ENCODE results near the gene ZNF20. TPM values are rescaled to one million over a fixed set of nuclear protein-coding genes. Genes with fewer than 3 reads are reported as not detected.

Gene ZNF20
- total and polyA plus RNA-seq, 9 of the 15 experiments (the other 6 are each of a cell fraction or from before 2014, with no cell fraction given) = 1.4 to 3.7 (median 3.1) TPM

GRCh38 chr19:12092065-12092867 lies 47.9 kb downstream of the ZNF20 start (continued):
- TF ChIP-seq ZBTB11 (CRISPR knock-in tag; IDR thresholded peaks at IDR 0.05) (no peak), RBM14 (IDR thresholded peaks at IDR 0.05; ENCODE audit: borderline replicate concordance, insufficient read depth, low read depth, low read length) (no peak), KLF6 (CRISPR knock-in tag; IDR thresholded peaks at IDR 0.05; ENCODE audit: borderline replicate concordance) (no peak), WHSC1 (IDR thresholded peaks at IDR 0.05; ENCODE audit: low read length) (no peak), XRCC4 (IDR thresholded peaks at IDR 0.05; ENCODE audit: extremely low read depth, insufficient read depth, insufficient read length) (no peak), FOS (IDR thresholded peaks at IDR 0.05; ENCODE audit: extremely low read depth, insufficient read length) (peak; percentile 12), ZNF12 (CRISPR knock-in tag; IDR thresholded peaks at IDR 0.05) (0 out of 2 replicates have a peak, but pooled peaks have one; percentile 32), SMAD4 (CRISPR knock-in tag; conservative IDR thresholded peaks at IDR 0.05) (0 out of 2 replicates have a peak, but pooled peaks have one; percentile 16), ZNF384 (IDR thresholded peaks at IDR 0.05; ENCODE audit: low read depth, low read length) (peak; percentile 48; the same call in 1 of the 2 replicates), SP1 (CRISPR knock-in tag; IDR thresholded peaks at IDR 0.05) (peak; percentile 43; the same call in 1 of the 2 replicates), CHD2 (IDR thresholded peaks at IDR 0.05; ENCODE audit: low read depth, low read length) (no peak), POLR2A (conservative IDR thresholded peaks at IDR 0.05) (peak; percentile 86), EP400 (IDR thresholded peaks at IDR 0.05) (peak; percentile 54; the same call in 1 of the 2 replicates), RERE (CRISPR knock-in tag; IDR thresholded peaks at IDR 0.05; ENCODE audit: borderline replicate concordance) (no peak), POLR2AphosphoS5 (IDR thresholded peaks at IDR 0.05; ENCODE audit: control insufficient read depth, insufficient read depth, low read depth, low read length) (peak; percentile 68), EGR1 (conservative IDR thresholded peaks at IDR 0.05) (0 out of 2 replicates have a peak, but pooled peaks have one; percentile 14), NR2C2 (CRISPR knock-in tag; IDR thresholded peaks at IDR 0.05) (no peak), NR2C2 (tag; IDR thresholded peaks at IDR 0.05) (0 out of 2 replicates have a peak, but pooled peaks have one; percentile 23), FOXA1 (IDR thresholded peaks at IDR 0.05; ENCODE audit: borderline replicate concordance) (no peak)
